Fibroblast of peridontal ligament (primary cell): ENCODE measurements around the gene TBC1D3B.
"Not testable (repeated sequence)": the region's sequence is repeated elsewhere in the genome, so short reads cannot be mapped to it uniquely, and the experiment has no call there.

Experiments used
- DNase-seq: peaks from one replicate; pipeline ENCODE4 v3.0.0-alpha.2; 2010; ENCODE audit errors: extremely low read depth

TBC1D3B gene

DNA sequence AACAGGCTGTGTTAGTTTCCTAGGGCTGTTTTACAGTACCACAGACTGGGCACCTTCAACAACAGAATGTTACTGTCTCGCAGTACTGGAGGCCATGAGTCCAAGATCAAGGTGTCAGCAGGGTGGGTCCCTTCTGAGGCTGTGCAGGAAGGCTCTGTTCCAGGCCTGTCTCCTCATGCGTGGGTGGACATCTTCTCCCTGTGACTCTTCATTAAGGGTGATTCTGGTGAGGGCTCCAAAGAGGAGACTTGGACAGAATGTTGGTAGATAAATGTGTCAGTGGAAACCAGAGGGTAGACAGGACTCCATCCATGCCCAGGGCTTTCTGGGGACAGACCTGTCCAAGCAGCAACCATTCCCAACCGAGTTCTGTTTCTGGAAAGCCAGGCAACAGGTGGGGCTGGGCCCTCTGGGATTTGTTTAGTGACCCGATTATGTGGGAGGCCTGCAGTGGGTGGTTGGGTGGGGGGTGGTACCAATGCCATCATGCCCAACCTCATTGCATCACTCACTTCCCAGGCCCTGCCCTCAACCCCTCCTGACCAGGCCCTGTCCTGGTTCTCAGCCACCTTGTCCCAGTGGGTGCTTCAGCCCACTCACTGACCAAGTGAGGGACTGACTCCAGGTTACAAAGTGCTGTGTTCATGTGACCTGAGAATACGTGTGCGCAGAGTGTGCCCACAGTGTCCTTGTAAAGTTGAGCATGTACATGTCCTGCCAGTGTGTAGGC lies 5.2 kb upstream of the TBC1D3B start:
- not testable (repeated sequence) for DNase-seq

DNA sequence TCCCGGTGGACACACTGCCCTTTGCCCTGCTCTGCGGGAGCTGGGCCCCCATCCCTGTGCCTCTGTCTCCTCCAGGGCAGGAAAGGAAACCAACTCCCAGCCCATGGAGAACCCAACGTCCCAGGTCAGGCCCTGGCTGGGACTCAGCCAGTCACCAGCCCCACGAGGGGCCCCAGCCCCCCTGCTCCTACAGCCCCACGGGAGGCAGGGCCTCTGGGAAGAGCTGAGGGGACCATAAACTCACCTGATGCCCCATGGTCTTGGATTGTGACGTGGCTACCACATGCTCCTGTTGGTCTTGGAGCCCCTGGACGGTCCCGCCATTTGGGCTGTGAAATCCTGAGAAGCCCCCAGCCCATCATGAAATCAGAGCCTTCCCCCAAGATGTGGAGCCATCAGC lies 7.6 kb downstream of the TBC1D3B start:
- not testable (repeated sequence) for DNase-seq

DNA sequence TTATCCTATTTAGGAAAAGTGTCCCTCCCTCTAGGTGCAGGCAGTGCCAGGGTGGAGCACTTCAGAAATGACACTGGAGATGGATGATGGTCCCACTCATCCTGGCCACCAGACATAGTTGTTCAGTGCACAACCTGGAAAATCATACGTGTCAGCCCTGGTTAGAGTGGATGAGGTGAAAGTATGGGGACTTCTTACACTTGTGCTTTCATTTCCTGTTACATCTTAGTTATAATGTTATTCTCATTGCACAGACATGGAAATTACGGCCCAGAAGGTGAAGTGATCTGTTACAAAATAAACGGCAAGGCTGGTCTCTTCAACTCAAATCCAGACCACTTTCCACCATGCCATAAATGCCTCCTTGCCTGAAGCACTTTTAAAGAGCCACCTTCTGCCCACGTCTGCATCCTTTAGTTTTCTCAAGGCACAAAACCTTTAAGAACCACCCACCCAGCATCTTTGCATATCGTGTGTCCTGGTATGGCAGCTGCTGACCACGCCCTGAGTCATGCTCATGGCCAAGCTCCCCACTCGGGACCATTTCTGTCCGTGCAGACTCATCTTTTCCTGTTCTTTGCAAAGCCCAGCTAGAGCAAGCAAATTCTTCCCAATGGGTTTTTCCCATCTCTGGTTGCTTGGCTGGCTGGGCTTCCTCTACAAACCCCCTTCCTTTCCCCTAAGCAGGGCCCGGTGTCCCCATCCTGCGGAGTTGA lies 22.4 kb downstream of the TBC1D3B start:
- DNase-seq: no peak

DNA sequence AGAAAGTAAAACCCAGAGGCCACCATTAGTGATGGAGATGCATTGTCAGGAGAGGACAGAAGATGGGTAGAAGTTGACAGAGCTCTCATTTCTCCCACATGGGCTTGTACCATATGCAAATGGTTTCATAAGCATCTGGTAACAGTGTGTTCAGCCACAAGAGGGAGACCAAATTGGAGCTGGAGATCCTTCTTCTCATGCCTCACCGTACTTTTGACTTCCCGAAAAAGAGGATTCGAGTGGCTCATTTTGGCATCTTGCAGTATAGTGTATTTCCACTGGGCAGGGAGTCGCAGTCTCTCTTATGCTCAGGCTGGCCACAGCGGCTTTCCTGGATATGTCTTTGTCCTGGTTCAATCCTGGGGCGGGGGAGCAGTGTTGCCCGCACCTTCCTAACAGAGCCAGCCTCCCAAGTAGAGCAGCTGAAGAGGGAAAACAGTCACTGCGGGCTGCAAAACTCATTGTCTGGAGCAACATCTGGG lies 23.8 kb downstream of the TBC1D3B start:
- peak; percentile 38 for DNase-seq

DNA sequence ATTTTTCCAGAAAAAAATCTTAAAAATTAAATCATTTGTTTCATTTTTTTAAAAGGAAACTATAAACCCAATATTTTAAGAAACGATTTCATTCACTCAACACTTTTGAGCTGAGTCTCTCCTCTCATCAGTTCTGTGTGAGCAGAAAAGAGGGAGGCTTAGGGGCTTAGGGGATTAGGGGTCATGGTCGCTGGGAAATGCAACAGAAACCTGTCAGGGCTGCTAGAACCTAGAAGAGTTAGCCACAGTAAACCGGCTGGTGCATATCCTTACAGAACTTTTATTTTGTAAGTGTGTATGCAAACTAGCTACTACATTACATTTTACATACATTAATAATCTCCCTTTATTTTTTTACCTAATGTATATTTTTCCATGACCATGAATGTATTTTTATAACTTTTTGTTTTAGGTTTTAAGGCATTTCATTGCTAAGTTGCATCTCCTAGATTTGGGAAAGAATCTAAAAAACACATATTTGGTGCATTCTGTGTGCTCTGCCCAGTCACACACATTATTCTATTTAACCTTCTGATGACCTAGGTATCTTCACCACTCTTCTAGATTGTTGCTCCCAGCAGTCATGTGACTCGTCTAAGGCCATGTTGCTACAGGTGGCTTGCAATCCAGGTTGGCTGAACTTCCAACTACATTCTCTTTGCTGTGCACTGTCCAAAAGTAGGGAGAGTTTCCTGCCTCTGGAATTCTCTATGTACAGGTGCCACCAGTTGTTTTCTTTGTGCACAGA lies 24.4 kb downstream of the TBC1D3B start:
- DNase-seq: no peak

DNA sequence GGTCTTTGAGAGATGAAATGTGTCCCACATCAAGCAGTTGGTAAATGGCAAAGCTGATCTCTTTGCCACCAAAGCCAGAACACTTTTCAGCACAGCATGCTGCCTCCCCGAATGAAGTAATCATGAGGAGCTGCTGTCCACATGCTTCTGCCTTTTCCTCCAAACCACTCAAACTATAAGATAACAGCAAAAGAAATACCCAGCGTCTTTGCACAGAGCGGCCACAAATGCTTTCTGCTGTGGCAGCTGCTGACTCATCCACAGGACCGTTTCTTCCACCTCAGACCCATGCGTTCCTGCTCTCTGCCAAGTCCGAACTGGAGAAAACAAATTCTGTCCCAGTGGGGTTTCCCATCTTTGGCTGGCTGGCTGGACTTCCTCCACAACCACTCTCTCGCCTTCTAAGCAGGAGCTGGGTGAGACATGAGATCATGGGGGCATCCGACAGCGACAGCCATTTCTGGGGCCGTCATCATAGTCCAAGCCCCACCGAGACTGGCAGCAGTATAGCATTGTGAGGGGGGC lies 27.1 kb downstream of the TBC1D3B start:
- DNase-seq: peak; percentile 53

DNA sequence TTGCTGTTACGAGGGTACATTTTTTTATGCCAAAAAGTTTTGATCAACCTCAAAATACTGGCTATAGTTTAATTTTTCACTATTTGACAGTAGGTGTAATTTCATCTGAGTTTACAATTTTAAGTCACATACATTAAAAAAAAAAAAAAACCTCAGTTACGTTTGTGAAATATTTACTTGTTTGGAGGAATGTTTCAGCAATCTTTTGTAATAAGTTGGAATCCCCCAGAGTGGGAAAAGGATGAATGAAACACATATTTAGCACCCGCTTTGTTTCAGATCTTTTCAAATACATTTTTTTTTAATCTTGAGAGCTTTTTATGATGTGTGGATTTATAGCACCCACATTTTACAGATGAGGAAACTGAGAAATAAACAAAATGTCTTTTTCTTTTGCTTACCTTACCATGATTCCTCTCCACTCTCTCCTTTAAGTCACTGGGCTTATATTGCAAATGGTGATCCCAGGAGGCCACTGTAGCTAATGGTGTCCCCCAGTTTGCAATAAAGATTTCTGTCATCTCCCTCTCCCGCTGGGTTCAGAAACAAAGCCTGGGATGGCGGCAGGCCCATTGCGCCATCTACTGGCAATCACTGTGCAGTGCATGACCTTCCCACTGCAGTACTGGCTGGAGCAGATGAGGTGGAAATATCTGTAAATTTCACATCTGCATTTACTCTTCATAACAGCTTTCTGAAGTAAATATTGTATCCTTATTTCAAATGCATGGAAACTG lies 27.7 kb downstream of the TBC1D3B start:
- peak; percentile 56 for DNase-seq

DNA sequence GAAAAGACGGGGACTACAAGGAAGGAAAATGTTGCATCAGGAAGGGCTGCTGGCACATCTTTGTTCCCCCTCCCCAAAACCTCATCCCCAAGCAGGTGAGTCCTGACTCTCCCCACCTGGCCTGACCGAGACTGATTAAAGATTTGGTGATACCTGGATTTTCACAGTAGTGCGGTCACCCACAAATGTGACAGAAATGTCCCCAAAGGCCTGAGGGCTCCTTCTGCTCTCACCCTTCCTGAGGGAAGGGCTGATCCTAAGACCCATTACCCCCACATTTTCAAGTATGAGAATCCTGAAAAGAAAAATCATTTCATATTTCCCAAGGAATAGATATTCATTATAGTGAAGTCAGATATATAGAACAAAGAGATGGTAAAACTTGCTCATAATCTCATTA lies 28.8 kb downstream of the TBC1D3B start:
- no peak for DNase-seq

DNA sequence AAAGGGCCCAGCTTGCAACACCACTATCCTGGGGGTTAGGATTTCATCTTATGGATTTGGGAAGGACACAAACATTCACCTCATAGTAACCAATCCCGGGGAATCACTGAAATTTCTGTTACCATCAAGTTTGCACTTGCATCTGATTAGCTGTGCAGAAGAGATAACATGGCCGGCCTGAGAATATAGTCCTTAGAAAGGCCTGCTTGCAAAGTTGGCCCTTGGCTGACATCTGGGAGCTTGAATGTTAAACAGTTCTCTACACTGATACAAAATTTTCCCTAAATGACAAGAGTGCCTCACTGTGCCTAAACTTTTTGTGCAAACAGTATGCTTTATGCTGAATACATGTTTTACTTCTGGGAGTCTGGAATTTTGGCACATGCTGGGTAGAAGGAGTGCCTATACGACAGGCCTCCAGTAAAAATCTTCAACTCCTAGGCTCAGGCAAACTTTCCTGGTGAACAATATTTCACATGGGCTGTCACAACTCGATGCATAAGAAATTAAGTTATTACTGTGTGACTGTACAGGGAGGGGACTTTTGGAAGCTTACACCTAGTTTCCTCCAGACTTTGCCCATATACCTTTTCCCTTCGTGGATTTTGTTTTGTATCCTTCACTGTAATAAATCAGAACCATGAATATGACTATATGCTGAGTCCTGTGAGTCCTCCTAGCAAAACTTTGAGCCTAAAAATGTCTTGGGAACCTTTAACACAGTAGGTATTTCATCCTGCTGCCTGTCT lies 31.3 kb downstream of the TBC1D3B start:
- DNase-seq: no peak

DNA sequence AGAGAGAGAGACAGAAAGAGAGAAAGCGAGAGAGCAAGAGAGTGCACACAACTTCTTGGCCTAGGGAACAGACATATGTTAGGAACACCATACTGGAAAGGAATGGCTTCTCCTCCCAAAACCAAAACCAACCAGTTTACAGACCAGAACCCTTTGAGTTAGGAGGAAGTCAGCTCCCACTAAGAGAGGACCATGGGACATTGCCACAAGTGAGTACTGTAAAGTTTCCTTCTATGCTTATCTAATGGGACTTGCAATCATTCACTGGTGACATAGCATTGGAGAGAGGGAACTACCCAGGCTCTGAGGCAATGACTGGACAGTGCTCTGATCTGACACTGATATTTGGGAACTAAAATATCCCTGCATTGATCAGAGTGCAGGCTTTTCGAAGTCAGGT lies 32.4 kb downstream of the TBC1D3B start:
- no peak for DNase-seq

DNA sequence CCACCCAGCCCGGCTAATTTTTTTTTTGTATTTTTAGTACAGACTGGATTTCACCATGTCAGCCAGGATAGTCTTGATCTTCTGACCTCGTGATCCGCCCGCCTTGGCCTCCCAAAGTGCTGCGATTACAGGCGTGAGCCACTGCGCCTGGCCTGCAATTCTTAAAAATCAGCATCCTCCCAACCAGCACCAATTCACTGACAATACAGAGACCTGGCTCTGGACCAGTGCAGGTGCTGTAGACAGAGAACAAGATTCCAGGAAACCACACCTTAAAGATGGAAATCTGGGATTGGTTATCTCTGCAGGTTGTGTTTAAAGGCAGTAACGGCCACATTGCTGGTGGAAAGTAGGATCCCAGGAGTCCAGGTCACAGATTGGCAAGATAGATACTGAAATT lies 33.6 kb downstream of the TBC1D3B start:
- DNase-seq: no peak

DNA sequence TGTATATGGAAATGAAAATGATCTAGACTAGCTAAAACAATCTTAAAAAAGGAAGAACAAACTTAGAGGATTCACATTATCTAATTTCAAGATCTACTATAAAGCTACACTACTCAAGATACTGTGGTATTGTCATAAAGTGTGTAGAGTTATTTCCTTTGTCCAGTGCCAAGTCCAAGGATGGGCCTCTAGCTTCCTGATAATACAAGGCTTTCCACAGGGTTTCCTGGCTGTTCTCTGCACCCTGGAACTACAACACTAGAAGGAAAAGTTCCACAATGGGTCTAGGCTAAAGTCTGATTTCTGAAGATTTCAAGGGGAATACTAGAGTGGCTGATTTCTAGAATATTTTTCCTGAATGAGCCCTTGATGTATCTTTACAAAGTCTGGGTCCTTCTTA lies 34.2 kb downstream of the TBC1D3B start:
- no peak for DNase-seq

DNA sequence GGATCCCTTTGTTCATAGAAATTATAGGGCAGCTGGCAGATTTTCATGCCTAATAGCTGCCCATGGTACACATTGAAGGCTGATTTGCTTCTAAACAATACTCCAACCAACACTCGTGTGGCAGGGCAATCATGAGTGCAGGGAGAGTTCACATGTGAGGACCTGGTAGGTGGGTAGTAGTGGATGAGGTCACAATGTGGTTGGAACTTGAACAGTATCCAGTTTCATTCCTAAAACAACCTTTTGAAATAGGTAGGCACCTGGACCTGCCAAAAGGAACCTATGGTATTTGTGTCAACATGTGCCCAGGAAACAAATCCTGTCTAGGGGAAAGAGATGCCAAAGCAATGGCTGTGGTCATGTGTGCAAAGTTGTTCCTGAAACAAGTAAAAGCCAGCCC lies 40.0 kb downstream of the TBC1D3B start:
- DNase-seq: no peak

DNA sequence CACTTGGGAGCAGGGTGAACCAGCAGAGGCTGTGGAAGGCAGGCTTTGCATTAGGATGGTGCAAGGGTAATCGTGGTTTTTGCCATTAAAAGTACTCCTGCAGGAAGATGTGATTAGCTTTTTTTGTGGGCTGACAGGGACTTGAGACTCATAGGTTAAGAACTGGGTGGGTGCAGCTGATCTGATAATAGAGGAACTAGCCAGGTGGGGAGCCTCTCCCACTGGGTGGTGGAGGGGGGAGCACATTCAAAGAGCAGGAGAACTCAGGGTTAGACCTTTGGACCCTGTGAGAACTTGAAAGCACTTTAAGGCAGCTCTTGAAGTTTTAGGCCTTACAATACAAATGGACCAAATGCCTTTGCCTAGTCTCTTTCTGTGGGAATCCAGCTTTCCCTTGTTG lies 40.4 kb downstream of the TBC1D3B start:
- no peak for DNase-seq

DNA sequence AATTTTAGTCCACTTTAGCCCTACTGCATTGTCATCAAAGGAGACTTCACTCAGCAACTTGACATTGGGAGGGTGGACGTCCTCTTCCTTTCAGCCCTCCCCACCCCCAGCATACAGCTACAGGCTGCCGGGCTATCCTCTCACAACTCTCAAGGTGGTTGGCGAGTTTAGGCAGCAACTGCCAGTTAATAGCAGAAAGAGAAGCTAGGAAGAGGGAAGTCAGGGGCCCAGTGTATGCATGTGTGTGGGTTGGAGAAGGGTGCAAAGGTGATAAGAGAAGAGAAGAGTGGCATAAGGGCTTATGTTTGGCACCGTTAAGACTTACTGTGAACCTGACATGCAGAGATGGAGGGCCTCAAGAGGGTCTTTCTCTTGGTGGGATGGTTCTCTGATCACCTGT lies 41.0 kb downstream of the TBC1D3B start:
- no peak for DNase-seq

DNA sequence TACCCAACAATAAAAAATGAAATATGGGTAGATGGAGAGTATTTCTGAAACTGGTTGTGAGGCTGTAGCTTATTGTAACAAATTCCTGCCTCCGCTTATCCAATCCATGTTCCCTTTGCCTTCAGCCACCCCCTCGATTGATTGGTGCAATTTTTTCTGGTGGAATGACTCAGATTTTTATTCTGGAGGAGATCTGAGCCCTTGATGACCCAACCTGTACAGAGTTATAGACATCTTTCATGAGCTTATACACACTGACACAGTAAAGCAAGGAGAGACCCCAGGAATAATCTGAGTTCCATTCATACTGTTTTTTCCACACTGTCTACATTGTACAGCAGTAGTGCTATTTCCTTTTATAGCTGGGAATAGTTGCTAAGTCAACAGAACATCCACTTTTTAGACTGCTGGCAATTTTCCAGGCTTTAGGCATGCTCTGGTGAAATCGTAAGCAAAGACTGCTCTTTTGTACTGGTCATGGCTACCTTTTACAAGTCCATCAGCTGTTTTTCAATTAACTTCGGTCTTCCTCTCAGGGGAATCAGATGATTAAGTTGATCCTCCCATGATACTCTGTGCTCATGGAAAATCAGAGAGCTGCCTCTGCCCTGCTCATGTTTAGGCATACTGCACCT lies 42.7 kb downstream of the TBC1D3B start:
- DNase-seq: peak; percentile 4

DNA sequence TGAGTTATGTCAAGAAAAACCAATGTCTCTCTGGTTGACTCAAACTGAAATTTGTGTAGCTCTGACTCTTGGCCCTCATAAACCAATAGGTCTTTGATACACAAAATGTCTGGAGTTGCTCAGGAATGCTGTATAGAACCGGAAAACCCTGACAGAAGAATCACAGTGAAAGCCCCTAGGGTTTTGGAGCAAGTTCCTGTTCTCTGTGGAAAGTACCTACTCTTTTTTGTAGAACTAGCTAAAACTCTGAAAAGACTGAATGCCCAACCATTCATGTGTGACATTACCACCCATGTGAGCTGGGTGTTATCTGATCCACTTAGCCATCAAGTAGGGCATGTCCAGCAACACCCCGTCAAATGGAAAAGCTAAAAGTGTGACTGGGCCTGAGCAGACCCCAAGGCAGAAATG lies 44.0 kb downstream of the TBC1D3B start:
- no peak for DNase-seq

DNA sequence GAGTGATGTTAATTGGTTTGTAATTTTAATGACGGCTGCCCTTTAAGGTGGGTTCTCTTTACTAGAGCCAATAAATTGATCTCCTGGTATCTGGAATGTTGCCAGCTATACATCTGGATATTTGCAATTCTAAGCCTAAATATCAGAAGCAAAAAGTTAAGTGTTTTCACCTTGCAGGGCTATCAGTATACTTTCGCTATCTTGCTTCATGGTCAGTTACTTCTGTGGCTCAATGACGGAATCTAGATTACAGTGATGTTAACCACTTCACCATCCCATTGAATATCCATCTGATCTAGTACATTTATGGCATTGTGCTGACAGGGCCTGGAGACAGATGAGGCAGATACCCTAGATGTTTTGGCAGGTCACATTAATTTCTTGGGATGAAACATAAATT lies 44.5 kb downstream of the TBC1D3B start:
- no peak for DNase-seq

DNA sequence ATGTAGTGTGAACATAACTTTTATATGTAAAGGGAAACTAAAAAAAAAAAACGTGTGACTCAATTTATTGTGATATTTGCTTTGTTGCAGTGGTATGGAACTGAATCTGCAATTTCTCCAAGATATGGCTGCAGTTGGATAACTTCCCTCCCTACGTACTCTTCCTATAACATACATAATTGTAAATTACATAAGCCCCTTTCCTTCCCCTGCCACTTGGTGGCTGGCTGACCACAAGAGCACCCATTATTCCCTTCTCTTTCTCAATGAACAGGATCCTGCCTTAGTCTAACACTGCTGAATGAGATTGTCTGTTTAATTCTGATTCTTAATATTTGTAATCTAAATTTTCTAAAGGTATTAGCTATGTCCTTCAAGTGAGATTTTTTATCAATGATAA lies 45.0 kb downstream of the TBC1D3B start:
- DNase-seq: no peak

DNA sequence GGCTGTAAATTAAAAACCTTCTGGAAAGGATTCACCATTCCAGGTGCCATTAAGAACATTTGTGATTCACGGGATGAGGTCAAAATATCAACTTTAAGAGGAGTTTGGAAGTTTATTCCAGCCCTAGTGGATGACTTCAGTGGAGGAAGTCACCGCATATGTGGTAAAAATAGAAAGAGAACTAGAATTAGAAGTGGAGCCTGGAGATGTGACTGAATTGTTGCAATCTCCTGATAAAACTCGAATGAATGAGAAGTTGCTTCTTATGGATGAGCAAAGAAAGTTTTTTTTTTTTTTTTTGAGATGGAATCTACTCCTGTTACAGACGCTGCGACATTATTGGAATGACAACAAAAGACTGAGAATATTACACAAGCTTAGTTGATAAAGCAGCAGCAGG lies 46.1 kb downstream of the TBC1D3B start:
- DNase-seq: no peak

DNA sequence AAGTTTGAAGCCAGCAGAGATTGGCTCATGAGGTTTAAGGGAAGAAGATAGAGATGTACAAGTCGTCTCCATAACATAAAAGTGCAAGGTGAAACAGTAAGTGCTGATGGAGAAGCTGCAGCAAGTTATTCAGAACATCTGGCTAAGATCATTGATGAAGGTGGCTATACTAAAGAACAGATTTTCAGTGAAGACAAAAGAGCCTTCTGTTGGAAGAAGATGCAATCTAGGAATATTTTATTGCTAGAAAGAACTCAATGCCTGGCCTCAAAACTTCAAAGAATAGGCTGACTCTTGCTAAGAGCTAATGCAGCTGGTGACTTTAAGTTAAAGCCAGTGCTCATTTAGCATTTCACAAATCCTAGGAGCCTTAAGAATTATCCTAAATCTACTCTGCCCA lies 46.8 kb downstream of the TBC1D3B start:
- DNase-seq: no peak
